ENCODE results near the gene NKG7.

Gene NKG7

GRCh38 chr19:51354103-51354741 is 18.2 kb downstream of the NKG7 start:
- no peak for DNase-seq (ENCODE audit: extremely low read depth, low read depth)
- TF ChIP-seq CTCF (IDR thresholded peaks at IDR 0.05; ENCODE audit: low read depth, low read length) = no peak

GRCh38 chr19:51352783-51353360 is 19.6 kb downstream of the NKG7 start:
- TF ChIP-seq CTCF (IDR thresholded peaks at IDR 0.05; ENCODE audit: low read depth, low read length) = no peak
- no peak for DNase-seq (ENCODE audit: extremely low read depth, low read depth)

DNA sequence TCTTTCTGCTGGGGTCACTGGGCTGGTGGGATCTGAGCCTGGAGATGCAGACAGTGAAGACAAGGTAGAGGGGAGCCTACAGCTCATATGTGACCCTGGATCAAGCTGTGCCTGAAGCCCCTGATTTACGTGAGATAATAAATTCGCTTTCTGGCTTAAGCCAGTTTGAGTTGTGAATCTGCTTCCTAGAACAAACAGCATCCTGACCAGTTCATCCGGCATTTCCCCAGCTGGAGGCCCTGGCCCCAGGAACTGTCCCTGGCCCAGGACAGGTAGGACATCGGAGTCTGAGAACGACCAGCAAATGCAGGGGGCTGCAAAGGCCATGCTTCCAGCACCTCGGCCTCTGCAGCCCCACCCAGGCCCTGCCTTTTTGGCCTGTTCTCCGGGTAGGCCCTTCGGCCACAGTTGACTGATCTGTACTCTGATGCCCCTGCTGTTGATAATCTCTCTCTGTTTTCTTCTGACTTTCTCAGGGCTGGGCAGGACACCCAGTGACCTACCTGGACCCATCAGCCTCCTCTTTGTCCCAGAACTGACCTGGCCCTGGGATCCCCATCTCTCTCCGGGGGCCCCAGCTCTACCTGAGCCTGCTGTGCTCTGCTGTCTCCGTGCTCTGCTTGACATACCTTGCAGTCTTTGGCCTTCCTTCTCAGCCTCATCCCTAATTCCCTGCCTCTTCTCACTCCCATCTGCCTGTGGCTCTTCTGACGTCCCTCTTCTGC is 21.0 kb downstream of the NKG7 start:
- TF ChIP-seq CTCF (IDR thresholded peaks at IDR 0.05; ENCODE audit: low read depth, low read length) = no peak
- no peak for DNase-seq (ENCODE audit: extremely low read depth, low read depth)

GRCh38 chr19:51347209-51347928 is 25.1 kb downstream of the NKG7 start:
- DNase-seq (ENCODE audit: extremely low read depth, low read depth) = no peak
- TF ChIP-seq CTCF (IDR thresholded peaks at IDR 0.05; ENCODE audit: low read depth, low read length) = no peak

- TF ChIP-seq CTCF (IDR thresholded peaks at IDR 0.05; ENCODE audit: low read depth, low read length) = no peak
- no peak for DNase-seq (ENCODE audit: extremely low read depth, low read depth)
Observed at GRCh38 chr19:51346742-51347141, 25.7 kb downstream of the NKG7 start.

GRCh38 chr19:51345076-51345620 is 27.3 kb downstream of the NKG7 start:
- no peak for DNase-seq (ENCODE audit: extremely low read depth, low read depth)
- TF ChIP-seq CTCF (IDR thresholded peaks at IDR 0.05; ENCODE audit: low read depth, low read length) = no peak
